ENCODE results near the gene USP15.

USP15 gene

DNA sequence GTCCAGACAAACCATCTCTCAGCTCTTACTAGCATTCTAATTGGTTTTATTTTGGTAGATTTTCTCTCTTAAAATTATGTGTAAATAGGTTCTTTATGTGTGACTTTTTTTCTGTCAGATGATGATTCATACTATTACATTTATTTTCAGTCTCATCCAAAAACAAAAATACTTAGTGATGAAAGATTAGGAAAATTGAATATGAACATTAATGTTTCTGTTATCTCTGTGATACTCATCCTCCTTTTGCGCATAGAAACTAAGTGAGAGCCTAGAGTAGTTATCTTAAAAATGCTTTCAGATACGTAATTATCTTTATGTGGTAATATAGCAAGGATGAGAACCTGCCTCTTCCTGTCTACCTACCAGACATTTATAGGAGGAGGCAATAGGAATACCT lies 122.3 kb downstream of the USP15 start:
- no peak overlapping the region for H3K4me3 ChIP-seq (ENCODE audit: low read length)
- no peak for DNase-seq (ENCODE audit: low read depth)
- TF ChIP-seq, protein P1, sequence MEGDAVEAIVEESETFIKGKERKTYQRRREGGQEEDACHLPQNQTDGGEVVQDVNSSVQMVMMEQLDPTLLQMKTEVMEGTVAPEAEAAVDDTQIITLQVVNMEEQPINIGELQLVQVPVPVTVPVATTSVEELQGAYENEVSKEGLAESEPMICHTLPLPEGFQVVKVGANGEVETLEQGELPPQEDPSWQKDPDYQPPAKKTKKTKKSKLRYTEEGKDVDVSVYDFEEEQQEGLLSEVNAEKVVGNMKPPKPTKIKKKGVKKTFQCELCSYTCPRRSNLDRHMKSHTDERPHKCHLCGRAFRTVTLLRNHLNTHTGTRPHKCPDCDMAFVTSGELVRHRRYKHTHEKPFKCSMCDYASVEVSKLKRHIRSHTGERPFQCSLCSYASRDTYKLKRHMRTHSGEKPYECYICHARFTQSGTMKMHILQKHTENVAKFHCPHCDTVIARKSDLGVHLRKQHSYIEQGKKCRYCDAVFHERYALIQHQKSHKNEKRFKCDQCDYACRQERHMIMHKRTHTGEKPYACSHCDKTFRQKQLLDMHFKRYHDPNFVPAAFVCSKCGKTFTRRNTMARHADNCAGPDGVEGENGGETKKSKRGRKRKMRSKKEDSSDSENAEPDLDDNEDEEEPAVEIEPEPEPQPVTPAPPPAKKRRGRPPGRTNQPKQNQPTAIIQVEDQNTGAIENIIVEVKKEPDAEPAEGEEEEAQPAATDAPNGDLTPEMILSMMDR (conservative IDR thresholded peaks at IDR 0.05; ENCODE audit: low read length) = no peak

DNA sequence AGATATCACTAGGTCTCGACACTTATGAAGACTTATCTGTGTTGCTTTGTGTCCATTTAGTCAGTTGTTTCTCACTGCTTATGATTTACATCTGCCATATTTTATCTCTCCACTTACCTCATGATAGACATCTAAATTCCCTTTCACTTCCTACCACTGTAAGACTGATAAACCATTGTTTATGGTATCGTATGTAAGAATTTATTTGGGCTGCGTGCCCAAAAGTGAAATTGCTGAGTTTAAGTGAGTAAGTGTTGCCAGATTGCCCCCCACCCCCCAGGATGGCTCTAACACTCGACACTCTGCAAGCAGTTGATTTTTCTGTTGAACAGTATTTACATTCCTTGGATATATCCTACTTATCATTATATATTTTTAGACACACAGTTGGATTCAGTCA lies 136.5 kb downstream of the USP15 start:
- no peak overlapping the region for H3K4me3 ChIP-seq (ENCODE audit: low read length)
- no peak for DNase-seq (ENCODE audit: low read depth)
- TF ChIP-seq, protein P1 (conservative IDR thresholded peaks at IDR 0.05; ENCODE audit: low read length) = no peak

DNA sequence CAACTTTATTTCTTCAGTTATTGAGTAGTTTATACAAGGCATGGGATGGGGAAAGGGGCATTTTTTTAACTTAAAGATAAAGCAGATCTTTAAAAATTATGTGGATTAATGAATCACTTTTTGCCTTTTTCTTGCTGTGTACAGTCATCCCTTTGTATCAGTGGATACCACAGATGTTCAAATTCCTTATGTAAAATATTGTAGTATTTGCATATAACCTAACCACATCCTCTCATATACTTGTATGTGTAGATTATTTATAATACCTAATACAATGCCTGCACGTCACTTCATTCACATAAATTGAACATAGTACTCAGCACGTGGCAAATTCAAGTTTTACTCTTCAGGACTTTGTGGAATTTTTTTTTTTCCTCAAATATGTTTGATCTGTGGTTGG lies 139.9 kb downstream of the USP15 start:
- H3K4me3 ChIP-seq (ENCODE audit: low read length) = no peak overlapping the region
- TF ChIP-seq, protein P1 (conservative IDR thresholded peaks at IDR 0.05; ENCODE audit: low read length) = no peak
- no peak for DNase-seq (ENCODE audit: low read depth)

DNA sequence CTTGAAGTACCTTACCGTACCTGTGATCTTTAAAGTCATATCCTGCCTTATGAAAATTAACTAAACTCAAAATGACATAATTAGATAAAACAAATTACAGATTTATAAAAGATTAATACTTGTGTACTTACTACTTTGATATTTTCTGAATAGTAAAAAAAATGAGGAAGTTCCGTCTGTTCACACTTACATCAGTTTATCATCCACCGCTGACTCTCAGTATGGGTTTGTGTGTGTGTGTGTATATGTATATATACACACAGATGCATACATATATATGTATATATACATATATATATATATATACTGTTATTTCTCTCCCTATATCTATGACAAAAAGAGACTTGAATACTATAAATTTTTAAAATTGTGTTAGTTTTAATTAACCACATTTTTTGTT lies 141.4 kb downstream of the USP15 start:
- H3K4me3 ChIP-seq (ENCODE audit: low read length) = no peak overlapping the region
- TF ChIP-seq, protein P1 (conservative IDR thresholded peaks at IDR 0.05; ENCODE audit: low read length) = no peak
- no peak for DNase-seq (ENCODE audit: low read depth)

DNA sequence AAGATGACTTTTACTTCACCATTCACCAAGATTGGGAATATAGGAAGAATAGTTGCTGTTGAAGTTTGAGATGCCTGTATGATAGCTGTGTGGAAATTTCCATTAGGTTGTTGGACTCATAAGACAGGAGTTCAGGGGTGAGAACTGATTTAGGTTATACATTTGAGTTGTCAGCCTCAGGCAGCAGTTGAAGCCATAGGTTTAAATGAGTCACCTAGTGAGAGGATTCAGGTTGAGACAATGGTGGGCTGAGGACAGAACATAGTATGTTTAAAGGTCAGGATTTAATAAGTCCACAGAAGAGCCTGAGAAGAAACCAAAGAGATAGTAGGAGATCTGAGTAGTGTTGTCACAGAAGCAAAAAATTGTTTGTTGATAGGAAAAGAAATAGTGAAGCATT lies 142.8 kb downstream of the USP15 start:
- no peak for DNase-seq (ENCODE audit: low read depth)
- TF ChIP-seq, protein P1 (conservative IDR thresholded peaks at IDR 0.05; ENCODE audit: low read length) = no peak

DNA sequence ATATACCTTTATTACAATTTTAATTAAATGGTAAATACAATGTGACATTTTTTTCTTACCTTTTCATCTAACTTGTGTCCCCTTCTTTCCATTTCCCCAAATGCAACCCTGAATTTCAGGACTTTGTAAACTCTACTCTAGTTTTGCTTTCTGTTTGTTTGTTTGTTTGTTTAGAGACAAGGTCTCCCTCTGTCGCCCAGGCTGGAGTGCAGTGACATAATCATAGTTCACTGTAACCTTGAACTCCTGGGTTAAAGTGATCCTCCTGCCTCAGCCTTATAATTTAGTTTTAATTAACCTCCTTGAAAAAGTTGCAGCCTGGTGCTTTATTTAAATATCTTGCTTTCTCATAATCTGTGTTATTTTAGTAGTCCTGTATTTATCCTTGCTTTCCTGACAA lies 147.4 kb downstream of the USP15 start:
- DNase-seq (ENCODE audit: low read depth) = no peak
- H3K4me3 ChIP-seq (ENCODE audit: low read length) = no peak overlapping the region
- TF ChIP-seq, protein P1 (conservative IDR thresholded peaks at IDR 0.05; ENCODE audit: low read length) = no peak

More for the DNA sequence above, 142.8 kb downstream of the USP15 start:
- H3K4me3 ChIP-seq (ENCODE audit: low read length) = no peak overlapping the region

DNA sequence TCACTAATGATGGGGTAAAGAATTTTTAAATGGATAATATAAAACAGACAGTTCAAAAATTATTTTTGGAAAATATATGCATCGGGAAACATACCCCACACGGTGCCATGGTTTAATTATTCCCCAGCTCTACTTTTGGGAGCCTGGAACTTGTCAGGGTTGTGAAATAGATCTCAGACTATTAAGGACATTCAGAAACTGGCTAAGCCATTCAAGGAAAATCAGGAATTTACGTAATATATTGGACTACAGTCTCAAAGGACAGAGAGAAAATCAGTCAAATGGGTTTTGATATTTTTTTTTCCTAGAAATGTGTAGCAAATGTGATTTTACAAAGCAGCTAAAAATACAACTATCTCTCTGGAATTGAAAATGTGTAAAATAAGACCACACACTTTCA lies 148.9 kb downstream of the USP15 start:
- TF ChIP-seq, protein P1 (conservative IDR thresholded peaks at IDR 0.05; ENCODE audit: low read length) = no peak
- DNase-seq (ENCODE audit: low read depth) = peak; percentile 0
- H3K4me3 ChIP-seq (ENCODE audit: low read length) = no peak overlapping the region
